ENCODE results near the gene SLC6A19.

The SLC6A19 gene

DNA sequence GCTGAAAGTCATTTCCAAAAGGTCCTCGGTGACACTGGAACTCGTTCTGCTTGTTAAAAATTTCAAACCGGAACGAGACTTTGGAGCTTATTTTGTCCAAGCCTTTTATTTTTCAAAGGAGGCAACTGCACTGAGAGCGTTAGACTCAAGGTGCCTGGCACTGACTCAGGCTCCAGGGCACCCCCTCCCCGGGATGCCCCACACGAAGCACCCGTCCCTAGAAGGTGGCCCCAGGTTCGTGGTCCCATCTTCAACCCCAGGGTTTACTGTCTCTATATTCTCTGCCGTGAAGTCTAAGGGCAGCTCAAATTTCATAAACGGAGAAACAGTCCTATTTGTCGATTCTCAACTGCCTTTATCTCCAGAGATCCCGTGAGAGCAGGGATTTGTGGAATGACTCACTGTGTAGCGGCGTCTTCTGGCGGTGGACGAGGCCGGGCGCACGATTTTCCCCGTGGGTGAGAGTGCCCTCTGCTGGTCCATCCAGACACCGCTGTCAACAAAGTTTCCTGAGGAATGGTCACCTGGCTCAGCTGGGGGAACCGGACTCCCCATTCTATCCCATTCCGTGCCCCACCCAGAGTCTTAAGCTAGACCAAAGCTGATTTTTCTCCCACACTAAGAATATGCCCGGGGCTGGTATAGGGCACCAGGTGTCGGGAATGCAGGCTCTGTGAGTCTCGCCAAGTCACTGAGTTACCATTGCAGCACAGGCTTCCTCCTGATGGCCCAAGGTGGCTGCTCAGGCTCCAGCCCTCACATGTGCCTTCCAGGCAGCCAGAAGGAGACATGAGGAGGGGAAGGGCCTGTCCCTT, 27.1 kb upstream of the SLC6A19 start (continued):
- no peak for TF ChIP-seq ZNF416 (tag by site-specific recombination; IDR thresholded peaks at IDR 0.05)
- peak; percentile 27; the same call in 1 of the 2 replicates for TF ChIP-seq KLF8 (tag by site-specific recombination; IDR thresholded peaks at IDR 0.05)
- TF ChIP-seq, protein P1, sequence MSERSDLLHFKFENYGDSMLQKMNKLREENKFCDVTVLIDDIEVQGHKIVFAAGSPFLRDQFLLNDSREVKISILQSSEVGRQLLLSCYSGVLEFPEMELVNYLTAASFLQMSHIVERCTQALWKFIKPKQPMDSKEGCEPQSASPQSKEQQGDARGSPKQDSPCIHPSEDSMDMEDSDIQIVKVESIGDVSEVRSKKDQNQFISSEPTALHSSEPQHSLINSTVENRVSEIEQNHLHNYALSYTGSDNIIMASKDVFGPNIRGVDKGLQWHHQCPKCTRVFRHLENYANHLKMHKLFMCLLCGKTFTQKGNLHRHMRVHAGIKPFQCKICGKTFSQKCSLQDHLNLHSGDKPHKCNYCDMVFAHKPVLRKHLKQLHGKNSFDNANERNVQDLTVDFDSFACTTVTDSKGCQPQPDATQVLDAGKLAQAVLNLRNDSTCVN (tag by site-specific recombination; optimal IDR thresholded peaks at IDR 0.05): peak; percentile 19
- TF ChIP-seq ZNF555 (tag by site-specific recombination; conservative IDR thresholded peaks at IDR 0.05): no peak
- TF ChIP-seq IKZF3 (tag by site-specific recombination; IDR thresholded peaks at IDR 0.05): peak; percentile 58
- peak; percentile 49 for TF ChIP-seq ZBTB8A (tag by site-specific recombination; IDR thresholded peaks at IDR 0.05)
- TF ChIP-seq TRIM28 (IDR thresholded peaks at IDR 0.05; ENCODE audit: borderline replicate concordance, low read length): peak; percentile 73
- no peak; the same call in 1 of the 2 replicates for TF ChIP-seq SP2 (tag by site-specific recombination; IDR thresholded peaks at IDR 0.05)
- no peak for TF ChIP-seq ZNF549 (tag by site-specific recombination; IDR thresholded peaks at IDR 0.05)

DNA sequence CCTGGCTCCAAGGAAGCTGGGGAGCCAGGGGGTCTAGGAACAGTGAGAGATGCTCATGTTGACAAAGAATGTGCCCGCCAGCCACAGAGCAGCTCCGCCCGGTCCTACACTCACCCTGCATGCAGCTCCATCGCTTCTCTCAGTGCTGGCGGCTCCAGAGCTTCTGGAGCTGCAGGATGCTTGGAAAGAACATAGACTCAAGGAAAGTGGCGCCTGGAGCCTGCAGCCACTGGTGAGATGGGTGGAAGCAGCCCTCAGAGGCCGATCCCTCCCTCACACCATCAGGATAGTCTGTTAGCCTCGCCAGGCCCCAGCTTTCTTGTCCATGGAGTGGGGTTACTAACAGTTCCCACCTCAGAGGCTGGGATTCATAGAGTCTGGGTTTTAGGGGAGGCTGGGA, 26.4 kb upstream of the SLC6A19 start:
- TF ChIP-seq OSR2 (tag by site-specific recombination; IDR thresholded peaks at IDR 0.05) (no peak), ZNF585B (tag by site-specific recombination; IDR thresholded peaks at IDR 0.05) (no peak), WT1 (tag by site-specific recombination; IDR thresholded peaks at IDR 0.05) (no peak), ZIC2 (tag by site-specific recombination; IDR thresholded peaks at IDR 0.05) (no peak)
- TF ChIP-seq, protein P2, sequence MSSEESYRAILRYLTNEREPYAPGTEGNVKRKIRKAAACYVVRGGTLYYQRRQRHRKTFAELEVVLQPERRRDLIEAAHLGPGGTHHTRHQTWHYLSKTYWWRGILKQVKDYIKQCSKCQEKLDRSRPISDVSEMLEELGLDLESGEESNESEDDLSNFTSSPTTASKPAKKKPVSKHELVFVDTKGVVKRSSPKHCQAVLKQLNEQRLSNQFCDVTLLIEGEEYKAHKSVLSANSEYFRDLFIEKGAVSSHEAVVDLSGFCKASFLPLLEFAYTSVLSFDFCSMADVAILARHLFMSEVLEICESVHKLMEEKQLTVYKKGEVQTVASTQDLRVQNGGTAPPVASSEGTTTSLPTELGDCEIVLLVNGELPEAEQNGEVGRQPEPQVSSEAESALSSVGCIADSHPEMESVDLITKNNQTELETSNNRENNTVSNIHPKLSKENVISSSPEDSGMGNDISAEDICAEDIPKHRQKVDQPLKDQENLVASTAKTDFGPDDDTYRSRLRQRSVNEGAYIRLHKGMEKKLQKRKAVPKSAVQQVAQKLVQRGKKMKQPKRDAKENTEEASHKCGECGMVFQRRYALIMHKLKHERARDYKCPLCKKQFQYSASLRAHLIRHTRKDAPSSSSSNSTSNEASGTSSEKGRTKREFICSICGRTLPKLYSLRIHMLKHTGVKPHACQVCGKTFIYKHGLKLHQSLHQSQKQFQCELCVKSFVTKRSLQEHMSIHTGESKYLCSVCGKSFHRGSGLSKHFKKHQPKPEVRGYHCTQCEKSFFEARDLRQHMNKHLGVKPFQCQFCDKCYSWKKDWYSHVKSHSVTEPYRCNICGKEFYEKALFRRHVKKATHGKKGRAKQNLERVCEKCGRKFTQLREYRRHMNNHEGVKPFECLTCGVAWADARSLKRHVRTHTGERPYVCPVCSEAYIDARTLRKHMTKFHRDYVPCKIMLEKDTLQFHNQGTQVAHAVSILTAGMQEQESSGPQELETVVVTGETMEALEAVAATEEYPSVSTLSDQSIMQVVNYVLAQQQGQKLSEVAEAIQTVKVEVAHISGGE (tag by site-specific recombination; conservative IDR thresholded peaks at IDR 0.05; ENCODE audit: low read depth): no peak
- TF ChIP-seq, protein P3, sequence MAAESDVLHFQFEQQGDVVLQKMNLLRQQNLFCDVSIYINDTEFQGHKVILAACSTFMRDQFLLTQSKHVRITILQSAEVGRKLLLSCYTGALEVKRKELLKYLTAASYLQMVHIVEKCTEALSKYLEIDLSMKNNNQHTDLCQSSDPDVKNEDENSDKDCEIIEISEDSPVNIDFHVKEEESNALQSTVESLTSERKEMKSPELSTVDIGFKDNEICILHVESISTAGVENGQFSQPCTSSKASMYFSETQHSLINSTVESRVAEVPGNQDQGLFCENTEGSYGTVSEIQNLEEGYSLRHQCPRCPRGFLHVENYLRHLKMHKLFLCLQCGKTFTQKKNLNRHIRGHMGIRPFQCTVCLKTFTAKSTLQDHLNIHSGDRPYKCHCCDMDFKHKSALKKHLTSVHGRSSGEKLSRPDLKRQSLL (tag by site-specific recombination; IDR thresholded peaks at IDR 0.05): peak; percentile 77
- TF ChIP-seq, protein P4, sequence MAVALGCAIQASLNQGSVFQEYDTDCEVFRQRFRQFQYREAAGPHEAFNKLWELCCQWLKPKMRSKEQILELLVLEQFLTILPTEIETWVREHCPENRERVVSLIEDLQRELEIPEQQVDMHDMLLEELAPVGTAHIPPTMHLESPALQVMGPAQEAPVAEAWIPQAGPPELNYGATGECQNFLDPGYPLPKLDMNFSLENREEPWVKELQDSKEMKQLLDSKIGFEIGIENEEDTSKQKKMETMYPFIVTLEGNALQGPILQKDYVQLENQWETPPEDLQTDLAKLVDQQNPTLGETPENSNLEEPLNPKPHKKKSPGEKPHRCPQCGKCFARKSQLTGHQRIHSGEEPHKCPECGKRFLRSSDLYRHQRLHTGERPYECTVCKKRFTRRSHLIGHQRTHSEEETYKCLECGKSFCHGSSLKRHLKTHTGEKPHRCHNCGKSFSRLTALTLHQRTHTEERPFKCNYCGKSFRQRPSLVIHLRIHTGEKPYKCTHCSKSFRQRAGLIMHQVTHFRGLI (tag by site-specific recombination; IDR thresholded peaks at IDR 0.05): no peak
- no peaks in the 10 kb centered on the region for H3K9me3 ChIP-seq (ENCODE audit: control insufficient read depth, insufficient read depth, low read depth, low read length)
- ChIA-PET CTCF (interaction anchor here (0.7 to 3.7 kb wide), 39 partner anchors 9 to 509 kb away, joined by 3 to 42 read pairs (median 5); no protein-coding TSS in a partner anchor), POLR2A (no interaction called here)
- no peaks in the 10 kb centered on the region; the same call in 1 of the 2 replicates for H3K4me1 ChIP-seq (ENCODE audit: control insufficient read depth, insufficient read depth, low read length)
- no peak overlapping the region for H3K27ac ChIP-seq (ENCODE audit: extremely low read depth, low read depth, low read length)
- no peaks in the 10 kb centered on the region for H3K36me3 ChIP-seq (ENCODE audit: control insufficient read depth in 2 of 2, insufficient read depth in 1 of 2, low read length in 2 of 2)
- no peak overlapping the region for H3K4me3 ChIP-seq (ENCODE audit: low read depth, low read length)
